ENCODE data around the gene ANKRD23.
A peak's percentile ranks its signal among the peaks of the same experiment; 100 is the strongest.

ANKRD23 gene

GRCh38 chr2:96876269-96877041 is 32.6 kb upstream of the ANKRD23 start:
- Histone ChIP-seq H3K27ac (ENCODE audit: poor library complexity, severe bottlenecking) (no peak overlapping the region), H3K4me3 (ENCODE audit: severe bottlenecking) (no peak overlapping the region), H3K27me3 (ENCODE audit: insufficient read depth, poor library complexity, severe bottlenecking) (no peaks in the 10 kb centered on the region), H3K4me1 (ENCODE audit: insufficient read depth, poor library complexity, severe bottlenecking) (peaks cover 18% of the 10 kb centered on the region), H3K36me3 (ENCODE audit: low read depth) (no peaks in the 10 kb centered on the region), H3K9me3 (ENCODE audit: severe bottlenecking) (no peaks in the 10 kb centered on the region)
- TF ChIP-seq CTCF (IDR thresholded peaks at IDR 0.05; ENCODE audit: poor library complexity, severe bottlenecking) = no peak
- ATAC-seq (ENCODE audit: low read depth) = peak; percentile 49
- DNase-seq (ENCODE audit: low spot score) = no peak

GRCh38 chr2:96875498-96876268 is 31.9 kb upstream of the ANKRD23 start:
- H3K36me3 ChIP-seq (ENCODE audit: low read depth) = no peaks in the 10 kb centered on the region
- H3K4me3 ChIP-seq (ENCODE audit: severe bottlenecking) = no peak overlapping the region
- H3K27me3 ChIP-seq (ENCODE audit: insufficient read depth, poor library complexity, severe bottlenecking) = no peaks in the 10 kb centered on the region
- no peak overlapping the region for H3K27ac ChIP-seq (ENCODE audit: poor library complexity, severe bottlenecking)
- TF ChIP-seq CTCF (IDR thresholded peaks at IDR 0.05; ENCODE audit: poor library complexity, severe bottlenecking) = no peak
- ATAC-seq (ENCODE audit: low read depth) (0 out of 3 replicates have a peak, but pooled peaks have one; percentile 6), DNase-seq (ENCODE audit: low spot score) (no peak)
- no peaks in the 10 kb centered on the region for H3K9me3 ChIP-seq (ENCODE audit: severe bottlenecking)
- H3K4me1 ChIP-seq (ENCODE audit: insufficient read depth, poor library complexity, severe bottlenecking) = peaks cover 18% of the 10 kb centered on the region

- Histone ChIP-seq H3K9me3 (ENCODE audit: severe bottlenecking) (no peaks in the 10 kb centered on the region), H3K36me3 (ENCODE audit: low read depth) (no peaks in the 10 kb centered on the region), H3K4me1 (ENCODE audit: insufficient read depth, poor library complexity, severe bottlenecking) (peaks cover 18% of the 10 kb centered on the region), H3K27ac (ENCODE audit: poor library complexity, severe bottlenecking) (no peak overlapping the region), H3K4me3 (ENCODE audit: severe bottlenecking) (no peak overlapping the region), H3K27me3 (ENCODE audit: insufficient read depth, poor library complexity, severe bottlenecking) (no peaks in the 10 kb centered on the region)
- peak; percentile 9; the same call in 1 of the 3 replicates for ATAC-seq (ENCODE audit: low read depth)
- DNase-seq (ENCODE audit: low spot score) = no peak
- no peak for TF ChIP-seq CTCF (IDR thresholded peaks at IDR 0.05; ENCODE audit: poor library complexity, severe bottlenecking)
Measured at GRCh38 chr2:96874198-96874831, 30.5 kb upstream of the ANKRD23 start.

GRCh38 chr2:96873651-96874096 is 29.9 kb upstream of the ANKRD23 start:
- Histone ChIP-seq H3K36me3 (ENCODE audit: low read depth) (no peaks in the 10 kb centered on the region), H3K4me1 (ENCODE audit: insufficient read depth, poor library complexity, severe bottlenecking) (peaks cover 18% of the 10 kb centered on the region), H3K9me3 (ENCODE audit: severe bottlenecking) (no peaks in the 10 kb centered on the region), H3K4me3 (ENCODE audit: severe bottlenecking) (no peak overlapping the region), H3K27ac (ENCODE audit: poor library complexity, severe bottlenecking) (no peak overlapping the region), H3K27me3 (ENCODE audit: insufficient read depth, poor library complexity, severe bottlenecking) (no peaks in the 10 kb centered on the region)
- TF ChIP-seq CTCF (IDR thresholded peaks at IDR 0.05; ENCODE audit: poor library complexity, severe bottlenecking) = no peak
- ATAC-seq (ENCODE audit: low read depth) = no peak
- DNase-seq (ENCODE audit: low spot score) = no peak

Measured in RWPE2 (cell line).